CD4-positive, CD25-positive, alpha-beta regulatory T cell (primary cell): Measurements from ENCODE around the gene LCMT1. TPM values are rescaled to one million over a fixed set of nuclear protein-coding genes. Genes with fewer than 3 reads are reported as not detected.
"Not testable (repeated sequence)": the region's sequence is repeated elsewhere in the genome, so short reads cannot be mapped to it uniquely, and the experiment has no call there.

Experiments
- ATAC-seq, 2 donors: fragments of 150-1000 bp; cut with Tn5 transposase; one replicate each; pipeline ENCODE4 v1.10.0; 2021; ENCODE audit warnings: low read depth in 2 of 2, moderate number of reproducible peaks in 2 of 2, moderate library complexity in 1 of 2
- DNase-seq, 3 donors: peaks; one replicate each; pipeline versions ENCODE4 v3.0.0 to v3.0.0-alpha.2; 2012 to 2022; ENCODE audit warnings: mixed read lengths in 1 of 3
- H3K27ac ChIP-seq: one replicate; pipeline ENCODE4 v1.7.0; 2013; ENCODE audit warnings: mild to moderate bottlenecking, low read length; ENCODE audit not compliant: insufficient read depth, poor library complexity, severe bottlenecking
- H3K27me3 ChIP-seq: one replicate; pipeline ENCODE4 v1.7.0; 2013; ENCODE audit warnings: low read length; ENCODE audit not compliant: control insufficient read depth, insufficient read depth
- H3K36me3 ChIP-seq: one replicate; pipeline ENCODE4 v1.7.0; 2013; ENCODE audit warnings: mild to moderate bottlenecking, low read length, moderate library complexity; ENCODE audit not compliant: control insufficient read depth, insufficient read depth
- H3K4me1 ChIP-seq: 2 replicates; pipeline ENCODE4 v1.7.0; 2013; ENCODE audit warnings: mild to moderate bottlenecking, low read length; ENCODE audit not compliant: insufficient read depth, control insufficient read depth, poor library complexity, severe bottlenecking
- H3K4me3 ChIP-seq: one replicate; pipeline ENCODE4 v1.7.0; 2013; ENCODE audit warnings: low read depth, mild to moderate bottlenecking, low read length, moderate library complexity
- H3K9me3 ChIP-seq, 2 experiments: 1 replicate in 1 of 2; 2 replicates in 1 of 2; pipeline ENCODE4 v1.7.0; 2013; ENCODE audit warnings: low read length in 2 of 2, mild to moderate bottlenecking in 1 of 2, moderate library complexity in 1 of 2; ENCODE audit not compliant: control insufficient read depth in 2 of 2
- H3K27ac Mint-ChIP-seq, 3 donors: one replicate each; pipeline ENCODE4 v1.8.0; 2020 to 2022; ENCODE audit warnings: mild to moderate bottlenecking in 3 of 3, mixed read lengths in 3 of 3, moderate library complexity in 2 of 3
- H3K27me3 Mint-ChIP-seq: one replicate; pipeline ENCODE4 v1.8.0; 2022; ENCODE audit warnings: mild to moderate bottlenecking, mixed read lengths
- H3K36me3 Mint-ChIP-seq: one replicate; pipeline ENCODE4 v1.8.0; 2020; ENCODE audit warnings: mixed read lengths
- H3K4me1 Mint-ChIP-seq, 4 donors: one replicate each; pipeline ENCODE4 v1.8.0; 2020 to 2022; ENCODE audit warnings: mixed read lengths in 4 of 4, mild to moderate bottlenecking in 1 of 4
- H3K4me3 Mint-ChIP-seq, 4 donors: one replicate each; pipeline ENCODE4 v1.8.0; 2020 to 2022; ENCODE audit warnings: mild to moderate bottlenecking in 4 of 4, mixed read lengths in 4 of 4, moderate library complexity in 3 of 4
- H3K9me3 Mint-ChIP-seq, 7 donors: one replicate each; pipeline ENCODE4 v1.8.0; 2020 to 2022; ENCODE audit warnings: mixed read lengths in 7 of 7, mild to moderate bottlenecking in 3 of 7, moderate library complexity in 2 of 7
- polyA plus RNA-seq, 4 donors: library from polyadenylated mRNA; unstranded; fragments of 300-500 nt; fragmentation: Illumina TruSeq; gene quantifications; one replicate each; pipeline ENCODE4 v1.2.3, GENCODE V29; 2021
- total RNA-seq: library from RNA; stranded (reverse); gene quantifications from one replicate; pipeline ENCODE4 v1.2.3, GENCODE V29; 2022

The LCMT1 gene
- total RNA-seq (44.0 TPM), polyA plus RNA-seq (10 to 100 TPM; 46.5 to 70.3 (median 54.5) TPM)

DNA sequence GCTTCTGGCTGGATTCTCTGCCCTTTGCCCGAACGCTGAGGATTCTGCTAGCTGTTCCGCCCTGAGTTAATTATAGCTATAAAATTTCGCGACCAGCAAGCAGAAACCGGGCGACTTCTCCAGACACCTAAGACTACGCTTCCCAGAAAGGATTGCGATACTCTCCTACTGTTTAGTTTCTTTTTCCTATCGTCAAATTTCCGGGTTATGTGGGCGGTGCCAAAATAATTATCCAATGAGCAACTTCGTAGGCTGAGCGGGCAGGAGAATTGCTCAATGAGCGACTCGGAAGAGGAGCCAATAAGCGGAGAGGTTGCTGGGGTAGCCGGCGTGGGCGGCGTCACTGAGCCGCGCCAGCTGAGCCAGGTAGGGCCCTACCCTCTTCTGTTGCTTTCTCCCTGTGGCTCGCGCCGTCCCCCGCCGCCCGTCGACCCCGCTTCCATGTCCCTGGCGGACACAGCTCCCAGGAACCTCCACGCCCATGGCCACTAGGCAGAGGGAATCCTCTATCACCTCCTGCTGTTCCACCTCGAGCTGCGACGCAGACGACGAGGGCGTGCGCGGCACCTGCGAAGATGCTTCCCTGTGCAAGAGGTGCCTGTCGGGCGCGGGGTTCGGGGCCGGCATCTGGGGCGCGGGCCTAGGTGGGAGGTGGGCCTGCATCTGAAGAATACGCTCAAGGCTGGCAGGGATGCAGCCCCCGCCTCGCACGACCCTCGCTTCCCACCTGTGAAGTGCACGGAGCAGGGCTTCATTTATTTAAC lies at the start of gene LCMT1:
LCMT1 (plus strand) TSS at position 340 of the 764 bp plus-strand sequence; CDS start at position 482, 142 bp downstream.
- no peaks in the 10 kb centered on the region for H3K9me3 Mint-ChIP-seq
- H3K4me1 Mint-ChIP-seq, result peaks cover 10 to 80% (median 48%) of the 10 kb centered on the region in 4 donors
- H3K27me3 ChIP-seq, result no peaks in the 10 kb centered on the region
- H3K27me3 Mint-ChIP-seq, result no peaks in the 10 kb centered on the region
- peak within 1 kb of the TSS; percentile 75 for H3K27ac ChIP-seq
- H3K36me3 ChIP-seq, result peaks cover 15% of the 10 kb centered on the region
- H3K9me3 ChIP-seq, result no peaks in the 10 kb centered on the region
- peak within 1 kb of the TSS; percentile 88 to 98 (median 96) for H3K27ac Mint-ChIP-seq
- ATAC-seq, result peak; percentile 91 to 95
- H3K36me3 Mint-ChIP-seq, result peaks cover 15% of the 10 kb centered on the region
- peaks cover 35% of the 10 kb centered on the region for H3K4me1 ChIP-seq
- peak within 1 kb of the TSS; percentile 95 to 98 (median 95) for H3K4me3 Mint-ChIP-seq
- H3K4me3 ChIP-seq, result peak within 1 kb of the TSS; percentile 95
- peak; percentile 90 to 98 (median 95) for DNase-seq

DNA sequence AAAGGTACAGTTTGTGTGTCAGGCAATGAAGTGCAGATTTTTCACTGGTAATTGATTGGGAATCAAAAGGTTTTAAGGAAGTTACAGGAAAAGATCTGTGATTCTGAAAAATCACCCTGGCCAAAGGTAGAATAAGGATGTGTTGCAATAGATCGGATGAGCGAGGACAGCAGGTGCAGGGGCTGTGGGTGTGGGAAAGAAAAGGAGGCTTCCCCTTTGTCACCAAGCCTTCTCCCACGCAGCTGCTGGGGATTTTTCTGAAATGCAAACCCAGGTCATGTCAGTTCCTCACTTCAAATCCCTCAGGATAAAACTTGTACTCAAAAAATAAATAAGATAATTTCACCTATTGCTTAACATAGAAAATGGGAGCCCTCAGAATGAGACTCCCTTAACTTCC lies 48.4 kb upstream of the LCMT1 start:
- H3K4me3 Mint-ChIP-seq, result peak overlapping the region in 3 of 4 donors; percentile 60 to 80 (median 61)
- H3K27me3 ChIP-seq, result no peaks in the 10 kb centered on the region

DNA sequence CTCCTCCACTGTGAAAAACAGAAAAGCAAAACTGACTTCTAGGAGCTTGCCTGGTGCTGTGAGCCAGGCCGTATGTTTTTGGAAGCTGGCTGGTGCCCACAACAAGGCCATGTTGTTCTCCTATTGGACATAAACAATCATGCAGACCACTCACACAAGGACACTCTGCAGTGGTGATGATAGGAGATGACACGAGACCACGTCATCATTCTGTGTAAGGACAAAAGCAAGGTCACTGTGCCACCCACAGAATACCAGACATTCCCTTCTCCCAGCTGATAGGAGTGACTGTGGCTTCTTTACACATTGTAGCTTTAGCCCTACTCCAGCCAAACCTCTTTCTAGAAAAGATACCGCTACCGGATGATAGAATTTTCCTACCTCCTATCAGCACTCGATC lies 47.7 kb upstream of the LCMT1 start:
- Histone ChIP-seq H3K36me3 (no peaks in the 10 kb centered on the region), H3K4me3 (peak overlapping the region; percentile 10), H3K9me3 (no peaks in the 10 kb centered on the region), H3K27me3 (no peaks in the 10 kb centered on the region), H3K4me1 (peaks cover 61% of the 10 kb centered on the region), H3K27ac (peak overlapping the region; percentile 71)
- Mint-ChIP-seq H3K4me3 (peak overlapping the region; percentile 60 to 80 (median 67)), H3K27me3 (no peaks in the 10 kb centered on the region), H3K4me1 (peaks cover 23 to 75% (median 44%) of the 10 kb centered on the region in 4 donors), H3K9me3 (peaks cover 0 to 1% (median 0%) of the 10 kb centered on the region in 7 donors), H3K36me3 (no peaks in the 10 kb centered on the region), H3K27ac (peak overlapping the region; percentile 93 to 96 (median 94))
- DNase-seq (no peak), ATAC-seq (no peak)

More for the DNA sequence above, 48.4 kb upstream of the LCMT1 start:
- DNase-seq (no peak), ATAC-seq (no peak)
- peaks cover 27 to 75% (median 45%) of the 10 kb centered on the region in 4 donors for H3K4me1 Mint-ChIP-seq
- H3K4me1 ChIP-seq, result peaks cover 57% of the 10 kb centered on the region
- H3K36me3 Mint-ChIP-seq, result peaks cover 3% of the 10 kb centered on the region
- no peaks in the 10 kb centered on the region for H3K27me3 Mint-ChIP-seq
- peaks cover 0 to 1% (median 0%) of the 10 kb centered on the region in 7 donors for H3K9me3 Mint-ChIP-seq
- H3K27ac Mint-ChIP-seq, result peak overlapping the region; percentile 93 to 96 (median 94)
- H3K4me3 ChIP-seq, result peak overlapping the region; percentile 13
- H3K36me3 ChIP-seq, result no peaks in the 10 kb centered on the region
- no peaks in the 10 kb centered on the region for H3K9me3 ChIP-seq
- peak overlapping the region; percentile 71 for H3K27ac ChIP-seq

- Histone ChIP-seq H3K4me1 (peaks cover 61% of the 10 kb centered on the region), H3K27ac (peak overlapping the region; percentile 71)
- not testable (repeated sequence) for H3K9me3 Mint-ChIP-seq, ATAC-seq, DNase-seq, H3K36me3 ChIP-seq, H3K4me3 ChIP-seq, H3K36me3 Mint-ChIP-seq, H3K9me3 ChIP-seq, H3K27me3 ChIP-seq, H3K27me3 Mint-ChIP-seq
- Mint-ChIP-seq H3K27ac (peak overlapping the region; percentile 93 to 96 (median 94)), H3K4me1 (peaks cover 23 to 77% (median 44%) of the 10 kb centered on the region in 4 donors), H3K4me3 (peak overlapping the region; percentile 60 to 80 (median 67))
These were observed 47.3 kb upstream of the LCMT1 start for GRCh38 chr16:25064281-25064680.

- no peaks in the 10 kb centered on the region for H3K9me3 ChIP-seq
- Mint-ChIP-seq H3K4me1 (peaks cover 30 to 84% (median 47%) of the 10 kb centered on the region in 4 donors), H3K9me3 (peaks cover 0 to 1% (median 0%) of the 10 kb centered on the region in 7 donors), H3K27ac (peak overlapping the region in 1 of 3 donors; percentile 93), H3K27me3 (no peaks in the 10 kb centered on the region), H3K36me3 (no peaks in the 10 kb centered on the region), H3K4me3 (peak overlapping the region in 1 of 4 donors; percentile 80)
- H3K27me3 ChIP-seq, result no peaks in the 10 kb centered on the region
- H3K4me1 ChIP-seq, result peaks cover 60% of the 10 kb centered on the region
- ATAC-seq, result no peak
- no peak overlapping the region for H3K4me3 ChIP-seq
- H3K36me3 ChIP-seq, result no peaks in the 10 kb centered on the region
- no peak for DNase-seq
- peak overlapping the region; percentile 71 for H3K27ac ChIP-seq
These were observed 46.6 kb upstream of the LCMT1 start for GRCh38 chr16:25064937-25065336.

- H3K9me3 ChIP-seq, result no peaks in the 10 kb centered on the region
- Mint-ChIP-seq H3K9me3 (peaks cover 0 to 1% (median 0%) of the 10 kb centered on the region in 7 donors), H3K27me3 (no peaks in the 10 kb centered on the region), H3K4me1 (peaks cover 23 to 79% (median 42%) of the 10 kb centered on the region in 4 donors), H3K36me3 (peaks cover 2% of the 10 kb centered on the region), H3K27ac (peak overlapping the region; percentile 14 to 95 (median 92)), H3K4me3 (peak overlapping the region; percentile 43 to 96 (median 84))
- DNase-seq, result no peak
- peak overlapping the region; percentile 82 for H3K27ac ChIP-seq
- H3K4me1 ChIP-seq, result peaks cover 51% of the 10 kb centered on the region
- no peak for ATAC-seq
- H3K27me3 ChIP-seq, result no peaks in the 10 kb centered on the region
- no peak overlapping the region for H3K4me3 ChIP-seq
- H3K36me3 ChIP-seq, result no peaks in the 10 kb centered on the region
These were observed 45.6 kb upstream of the LCMT1 start for GRCh38 chr16:25065899-25066298.

GRCh38 chr16:25066426-25066746 lies 45.2 kb upstream of the LCMT1 start:
- Histone ChIP-seq H3K27ac (peak overlapping the region; percentile 82), H3K9me3 (no peaks in the 10 kb centered on the region), H3K4me3 (peak overlapping the region; percentile 19), H3K27me3 (no peaks in the 10 kb centered on the region), H3K4me1 (peaks cover 47% of the 10 kb centered on the region), H3K36me3 (no peaks in the 10 kb centered on the region)
- Mint-ChIP-seq H3K9me3 (peaks cover 0 to 1% (median 0%) of the 10 kb centered on the region in 7 donors), H3K27ac (peak overlapping the region; percentile 92 to 96 (median 95)), H3K4me3 (peak overlapping the region; percentile 43 to 96 (median 84)), H3K36me3 (peaks cover 4% of the 10 kb centered on the region), H3K4me1 (peaks cover 20 to 75% (median 40%) of the 10 kb centered on the region in 4 donors), H3K27me3 (no peaks in the 10 kb centered on the region)
- DNase-seq (no peak), ATAC-seq (no peak)
